GM19025 (cell line): Measurements from ENCODE around the gene ACTN2.

Experiments used
- ATAC-seq: cut with Tn5 transposase; IDR thresholded peaks from one replicate; pipeline ENCODE4 v1.9.1; 2021; ENCODE audit warnings: mild to moderate bottlenecking, low read depth, moderate library complexity; ENCODE audit not compliant: unreplicated experiment

Gene ACTN2

DNA sequence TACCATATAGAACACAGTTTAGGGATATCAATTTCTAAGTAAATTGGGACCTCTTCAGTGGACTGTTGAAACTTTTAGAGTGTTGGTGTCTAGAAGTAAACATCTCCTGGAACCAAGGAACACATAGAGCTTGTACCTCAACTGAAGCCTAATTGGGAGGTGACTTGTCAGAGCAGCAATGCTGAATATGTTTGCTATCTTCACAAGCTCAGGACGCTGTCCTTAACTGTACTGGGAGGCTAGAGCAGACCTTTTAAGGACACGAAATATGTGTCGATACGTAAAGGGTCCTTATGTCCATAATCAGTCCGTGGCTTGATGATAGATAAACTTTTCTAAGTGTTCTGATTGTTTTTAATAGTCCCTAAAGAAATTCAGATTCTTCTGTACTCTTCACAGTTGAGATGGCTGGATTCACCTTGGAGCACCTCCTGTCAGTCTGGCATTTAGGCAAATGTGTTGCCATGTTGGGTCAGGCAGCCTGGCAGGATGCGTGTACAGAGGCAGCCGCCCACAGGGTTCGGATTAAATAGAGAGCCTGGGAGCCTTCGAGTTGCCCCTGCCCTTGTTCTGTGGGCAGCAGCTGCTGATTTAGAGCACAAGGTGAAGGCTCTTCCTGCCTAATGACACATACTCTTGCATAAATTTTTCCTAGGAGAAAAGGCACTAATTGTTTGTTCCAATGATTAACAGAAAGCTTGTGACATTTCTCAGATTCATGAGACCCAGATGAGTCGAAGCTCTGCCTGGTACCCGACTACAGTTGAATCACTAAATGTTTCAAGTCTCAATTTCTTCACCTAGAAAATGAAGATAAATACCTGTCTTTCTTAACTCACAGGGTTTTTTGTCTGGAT lies 3.6 kb downstream of the ACTN2 start:
- ATAC-seq = no peak

DNA sequence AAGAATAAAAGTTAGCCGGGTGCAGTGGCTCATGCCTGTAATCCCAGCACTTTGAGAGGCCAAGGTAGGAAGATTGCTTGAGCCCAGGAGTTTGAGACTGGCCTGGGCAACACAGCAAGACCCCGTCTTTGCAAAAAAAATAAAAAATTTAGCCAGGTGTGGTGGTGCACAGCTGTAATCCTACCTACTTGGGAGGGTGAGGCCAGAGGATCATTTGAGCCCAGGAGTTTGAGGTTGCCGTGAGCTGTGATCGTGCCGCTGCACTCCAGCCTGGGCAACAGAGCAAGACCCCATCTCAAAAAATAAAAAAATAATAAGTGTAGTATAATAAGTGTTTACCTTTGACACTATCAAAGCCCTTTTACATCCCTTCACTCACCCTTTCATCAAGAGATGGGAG lies 5.0 kb downstream of the ACTN2 start:
- no peak for ATAC-seq

DNA sequence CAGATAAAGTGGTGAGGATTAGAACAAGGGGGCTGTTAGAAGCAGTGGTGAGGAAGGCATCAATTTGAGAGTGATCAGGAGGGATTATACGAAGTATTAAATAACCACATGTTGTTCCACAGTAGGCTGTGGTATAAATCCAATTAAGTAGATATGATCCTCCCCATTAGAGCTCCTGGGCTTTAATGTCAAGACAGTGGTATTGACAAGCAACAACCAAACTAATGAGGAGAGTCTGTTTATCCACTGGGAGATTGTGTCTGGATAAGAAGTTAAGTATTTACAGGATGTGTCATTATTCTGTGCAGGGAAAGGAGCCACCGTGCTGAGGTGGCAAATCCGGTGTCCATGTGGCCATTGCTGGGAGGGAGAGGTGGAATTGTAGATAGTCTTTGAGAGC lies 5.8 kb downstream of the ACTN2 start:
- ATAC-seq = no peak

DNA sequence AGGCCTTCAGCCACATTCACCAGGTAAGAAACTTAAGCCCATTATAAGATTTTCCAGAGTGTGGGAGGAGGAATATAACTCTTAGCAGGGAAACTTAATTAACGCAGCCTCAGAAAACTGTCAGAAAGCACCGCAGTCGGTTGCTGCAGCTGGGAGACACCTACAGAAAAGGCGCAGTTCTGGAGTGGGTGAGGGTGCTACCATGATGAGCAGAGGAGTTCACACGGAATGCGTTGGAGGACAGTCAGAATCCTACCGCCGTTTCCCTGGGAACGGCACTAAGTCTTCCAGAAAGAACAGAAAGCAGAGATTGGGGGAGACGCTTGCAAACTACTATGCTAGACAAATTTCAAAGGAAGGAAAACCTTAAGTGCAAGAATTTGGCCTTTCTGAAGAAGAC lies 6.4 kb downstream of the ACTN2 start:
- no peak for ATAC-seq

DNA sequence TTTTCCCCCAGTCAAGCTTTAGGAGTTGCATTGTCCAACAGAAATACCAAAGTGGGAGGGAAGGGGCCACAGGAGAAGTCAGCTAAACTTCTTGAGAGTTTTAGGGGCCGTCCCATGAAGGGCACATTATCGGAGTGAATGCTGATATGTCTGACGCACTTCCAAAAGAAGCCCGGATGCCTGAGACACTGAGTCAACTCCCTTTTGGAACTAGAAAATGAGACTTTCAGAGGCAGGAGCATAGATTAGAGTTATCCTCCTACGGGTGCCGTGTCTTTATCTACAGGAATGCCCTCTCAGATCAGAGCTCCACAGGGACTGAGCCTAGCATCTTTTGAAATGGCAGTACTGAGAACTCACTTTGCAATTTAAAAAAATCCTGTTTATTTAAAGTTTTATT lies 13.1 kb downstream of the ACTN2 start:
- no peak for ATAC-seq

DNA sequence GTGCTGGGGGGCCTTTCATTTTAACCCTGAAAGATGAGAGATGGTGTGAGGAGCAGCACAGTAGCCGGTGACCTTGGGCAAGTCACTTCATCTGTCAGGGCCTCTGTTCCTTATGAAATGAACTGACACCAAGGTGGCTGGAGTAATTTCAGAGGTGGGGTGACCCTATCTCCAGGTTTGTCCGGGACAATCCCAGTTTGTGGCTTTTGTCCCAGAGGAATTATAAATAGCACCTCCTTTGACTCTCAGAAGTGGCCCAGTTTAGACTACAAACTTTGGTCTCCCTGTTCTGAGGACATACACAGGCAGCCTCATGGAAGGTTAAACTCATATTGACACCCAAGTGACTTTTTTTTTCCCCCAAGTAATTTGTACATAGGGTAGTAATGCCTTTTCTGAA lies 14.6 kb downstream of the ACTN2 start:
- ATAC-seq = no peak

DNA sequence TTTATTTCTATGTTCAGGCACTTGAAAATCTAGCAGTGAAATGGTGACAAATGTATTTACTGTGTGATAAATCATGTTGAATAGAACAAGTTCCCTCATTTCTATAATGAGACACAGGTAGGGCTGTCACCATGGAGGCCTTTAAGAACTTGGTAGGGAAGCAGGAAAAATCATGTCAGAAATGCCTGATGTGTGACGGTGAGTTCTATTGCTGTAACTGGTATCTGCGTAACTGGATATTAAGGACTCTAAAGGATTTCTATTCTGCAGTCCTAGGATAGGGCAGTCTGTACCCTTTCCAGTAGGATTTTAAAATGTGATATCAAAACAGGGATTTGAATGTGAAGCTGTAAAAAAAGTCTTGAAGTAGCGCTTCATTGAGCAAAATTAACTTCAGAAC lies 15.5 kb downstream of the ACTN2 start:
- no peak for ATAC-seq

DNA sequence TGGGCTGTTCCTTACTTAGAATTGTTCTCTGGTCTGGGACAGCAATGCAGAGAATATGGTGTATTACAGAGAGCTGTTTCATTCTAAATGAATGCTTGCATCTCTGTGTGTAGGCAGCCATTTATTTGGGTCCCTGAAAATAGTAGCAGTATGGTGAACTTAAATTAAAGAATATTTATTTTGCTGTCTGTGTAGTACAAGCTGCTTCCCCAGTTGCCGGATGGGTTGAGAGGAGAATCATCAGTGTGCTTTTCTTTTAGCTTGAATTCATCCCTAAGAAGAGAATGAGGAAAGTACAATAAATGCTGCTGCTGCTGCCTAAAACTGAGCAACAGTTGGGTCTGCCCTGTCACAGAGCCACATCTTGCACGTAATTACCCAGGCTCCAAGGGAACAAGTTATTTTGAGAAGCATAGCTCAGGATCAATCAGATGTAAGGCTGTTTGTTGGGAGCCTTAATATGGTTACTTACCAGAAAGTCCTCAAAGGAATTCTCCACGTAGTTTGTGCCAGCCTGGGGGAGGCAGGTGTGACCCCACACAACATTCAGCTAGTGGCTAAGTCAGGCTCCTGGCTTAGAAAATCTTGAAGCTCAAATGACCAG lies 16.6 kb downstream of the ACTN2 start:
- no peak for ATAC-seq

DNA sequence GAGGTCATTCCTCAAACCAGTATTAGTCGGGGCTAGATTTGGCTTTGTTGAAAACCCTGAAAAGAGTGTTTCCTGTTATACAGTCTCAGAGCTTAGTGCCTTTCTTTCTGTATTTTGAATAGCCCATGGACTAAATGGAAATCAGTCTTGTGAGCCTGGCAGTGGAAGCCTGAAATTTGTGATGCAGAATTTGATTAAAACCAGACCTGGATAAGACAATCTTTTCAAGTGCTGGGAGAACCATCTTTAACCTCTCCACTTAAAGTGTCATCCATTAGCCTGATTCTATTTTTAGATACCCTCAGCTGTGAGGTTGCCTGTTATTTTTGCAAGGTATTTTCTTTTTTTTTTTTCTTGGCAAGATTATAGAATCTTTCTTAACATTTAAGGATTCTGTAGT lies 19.5 kb downstream of the ACTN2 start:
- no peak for ATAC-seq

DNA sequence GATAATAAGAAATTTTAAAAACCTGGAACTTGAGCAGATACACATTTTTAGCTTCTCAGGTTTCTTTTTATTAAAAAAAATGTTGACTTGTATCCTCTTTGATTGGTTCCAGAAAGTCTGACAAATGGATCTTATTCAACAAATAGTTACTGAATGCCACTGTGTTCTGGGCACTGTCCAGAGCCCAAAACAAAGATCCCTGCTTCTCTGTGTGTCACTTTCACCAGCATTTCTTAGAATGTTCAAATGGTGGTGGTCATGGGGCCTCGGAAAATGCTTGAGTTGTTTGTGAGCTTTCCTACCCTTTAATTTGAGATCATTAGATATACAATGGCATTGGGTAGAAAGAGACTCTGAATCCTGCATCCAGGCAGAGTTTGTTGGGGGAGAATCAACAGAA lies 19.9 kb downstream of the ACTN2 start:
- no peak for ATAC-seq

DNA sequence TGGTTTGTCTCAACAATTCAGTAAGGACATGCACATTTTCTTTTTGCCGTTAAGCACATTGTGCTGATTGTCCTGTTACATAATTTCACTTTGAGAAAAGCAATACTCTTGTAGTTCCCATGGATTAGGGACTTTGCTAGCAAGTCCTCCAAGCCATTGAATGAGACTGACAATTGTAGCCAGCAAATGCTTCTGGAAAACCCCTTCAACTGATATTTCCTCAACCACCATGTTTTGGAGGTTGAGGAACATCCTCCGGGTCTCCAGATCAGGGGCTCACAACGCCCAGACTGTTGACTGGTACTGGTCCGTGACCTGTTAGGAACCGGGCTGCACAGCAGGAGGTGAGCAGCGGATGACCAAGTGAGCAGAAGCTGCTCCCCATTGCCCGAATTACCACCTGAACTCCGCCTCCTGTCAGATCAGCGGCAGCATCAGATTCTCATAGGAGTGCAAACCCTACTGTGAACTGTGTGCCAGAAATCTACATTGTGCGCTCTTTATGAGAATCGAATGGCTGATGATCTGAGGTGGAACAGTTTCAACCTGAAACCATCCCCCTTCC lies 24.1 kb downstream of the ACTN2 start:
- no peak for ATAC-seq

DNA sequence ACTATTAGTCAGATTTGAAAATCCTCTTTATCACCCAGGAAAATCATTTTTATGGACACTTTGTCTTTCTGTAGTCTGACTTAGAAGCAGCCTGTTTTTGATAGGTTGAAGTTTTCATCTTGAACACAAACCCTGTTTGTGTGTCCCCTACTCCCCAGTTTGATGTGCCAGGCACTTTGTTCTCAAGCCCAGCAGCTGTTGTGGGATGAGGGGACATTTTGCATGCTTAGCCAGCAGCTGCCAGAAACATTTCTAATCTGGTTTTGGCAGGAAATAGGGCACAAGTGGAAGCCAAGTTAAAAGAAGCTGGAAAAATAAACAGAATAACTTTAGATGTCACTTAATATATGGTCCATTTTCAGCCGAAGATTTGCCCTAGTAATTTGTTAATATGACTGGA lies 29.9 kb downstream of the ACTN2 start:
- no peak for ATAC-seq

DNA sequence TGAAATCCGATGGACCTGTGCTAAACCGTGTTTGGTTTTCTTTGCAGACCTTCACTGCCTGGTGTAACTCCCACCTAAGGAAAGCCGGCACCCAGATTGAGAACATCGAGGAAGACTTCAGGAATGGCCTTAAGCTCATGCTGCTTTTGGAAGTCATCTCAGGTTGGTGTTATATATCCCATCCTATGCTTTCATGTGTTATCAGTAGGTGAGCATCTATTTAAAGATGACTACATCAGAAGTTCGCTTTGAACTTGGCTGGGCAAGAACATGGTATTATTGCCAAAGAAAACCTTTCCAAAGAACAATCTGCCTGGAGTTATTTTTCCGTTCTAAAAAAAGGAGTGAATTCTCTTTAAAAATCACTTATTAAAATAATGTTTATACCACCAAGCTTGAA lies 31.5 kb downstream of the ACTN2 start:
- ATAC-seq = no peak

DNA sequence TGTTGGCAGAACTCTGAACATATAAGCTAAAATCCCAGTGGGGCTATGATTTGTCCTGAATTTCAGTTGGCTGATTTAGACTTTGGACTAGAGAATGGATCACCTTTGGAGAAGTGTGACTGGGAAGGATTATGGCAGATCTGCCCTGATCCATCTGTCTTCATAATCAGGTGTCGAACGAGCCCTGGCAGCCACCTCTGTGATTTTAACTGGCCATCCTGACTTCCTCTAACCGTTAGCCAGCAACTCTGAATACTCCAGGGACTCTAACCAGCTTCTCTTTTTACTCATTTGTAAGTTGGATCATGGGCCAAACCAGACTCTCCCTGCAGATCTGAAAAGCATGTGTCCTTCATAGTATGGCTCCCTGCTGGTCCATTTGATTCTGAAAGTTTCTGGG lies 32.0 kb downstream of the ACTN2 start:
- ATAC-seq = no peak

DNA sequence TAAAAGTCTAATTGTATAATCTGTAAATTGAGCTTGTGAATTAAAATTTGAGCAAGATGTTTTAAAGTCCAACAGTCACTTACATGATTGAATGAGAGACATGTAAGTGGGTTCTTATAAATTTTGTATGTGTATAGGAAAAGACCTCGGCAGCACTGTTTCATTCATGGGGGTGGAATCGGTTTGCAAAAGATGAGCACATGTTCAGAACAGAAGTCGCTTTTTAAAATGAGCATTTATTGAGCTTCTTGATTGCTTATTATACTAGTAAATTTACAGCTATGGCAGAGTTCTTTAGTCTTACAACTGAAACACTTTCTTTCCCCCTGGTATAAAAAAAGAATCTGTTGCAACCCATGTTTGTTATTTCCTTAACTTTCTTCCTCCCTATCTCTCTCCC lies 33.9 kb downstream of the ACTN2 start:
- no peak for ATAC-seq

DNA sequence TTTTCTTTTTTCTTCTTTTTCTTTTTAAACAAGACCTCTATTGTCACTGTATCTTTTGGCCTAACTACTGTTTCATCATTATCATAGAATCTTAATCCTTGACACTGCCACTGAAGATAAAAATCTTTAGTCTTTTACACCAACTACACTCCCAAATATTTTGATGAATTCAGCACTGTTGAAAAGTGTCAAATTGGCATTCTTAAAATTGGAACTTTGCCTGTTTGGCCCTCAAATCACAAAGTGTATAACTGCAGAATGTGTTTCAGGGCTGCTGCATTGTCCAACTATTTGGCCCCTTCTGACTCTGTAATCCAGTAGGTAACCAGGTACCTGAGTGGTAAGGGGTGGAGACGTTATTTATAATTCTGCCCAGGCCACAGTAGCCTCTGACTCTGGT lies 34.3 kb downstream of the ACTN2 start:
- no peak for ATAC-seq

DNA sequence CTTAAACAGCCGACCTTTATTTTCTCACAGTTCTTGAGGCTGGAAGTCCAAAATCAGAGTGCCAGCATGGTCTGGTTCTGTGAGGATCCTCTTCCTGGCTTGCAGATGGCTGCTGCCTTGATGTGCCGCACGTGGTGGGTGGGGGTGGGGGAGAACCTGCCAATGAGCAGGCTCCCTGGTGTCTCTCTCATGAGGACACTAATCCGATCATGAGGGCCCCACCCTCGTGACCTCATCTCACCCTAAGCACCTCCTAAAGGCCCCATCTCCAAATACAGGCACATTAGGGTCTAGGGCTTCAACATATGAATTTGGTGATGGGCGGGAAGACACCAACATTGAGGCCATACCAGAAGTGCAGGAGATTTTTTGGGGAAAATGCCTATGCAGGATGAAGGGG lies 37.8 kb downstream of the ACTN2 start:
- no peak for ATAC-seq

DNA sequence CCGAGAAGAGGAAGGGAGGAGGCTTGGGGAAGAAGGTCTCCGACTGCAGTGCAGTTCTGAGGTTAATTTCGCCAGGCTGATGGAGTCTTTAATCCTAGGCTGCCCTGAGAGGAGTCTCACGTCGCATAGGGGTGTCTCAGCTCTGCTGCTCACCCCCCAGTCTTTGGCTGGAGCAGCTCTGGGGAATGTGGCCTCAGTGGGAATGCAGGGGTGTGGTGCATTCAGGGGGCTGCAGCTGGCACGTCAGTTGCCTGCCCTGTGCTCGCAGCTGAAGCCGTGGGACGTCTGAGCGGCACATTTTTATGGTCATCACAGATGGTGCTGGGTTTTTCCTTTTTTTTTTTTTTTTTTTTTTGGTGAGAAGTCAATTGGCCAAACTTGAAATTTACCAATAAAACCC lies 38.2 kb downstream of the ACTN2 start:
- no peak for ATAC-seq

DNA sequence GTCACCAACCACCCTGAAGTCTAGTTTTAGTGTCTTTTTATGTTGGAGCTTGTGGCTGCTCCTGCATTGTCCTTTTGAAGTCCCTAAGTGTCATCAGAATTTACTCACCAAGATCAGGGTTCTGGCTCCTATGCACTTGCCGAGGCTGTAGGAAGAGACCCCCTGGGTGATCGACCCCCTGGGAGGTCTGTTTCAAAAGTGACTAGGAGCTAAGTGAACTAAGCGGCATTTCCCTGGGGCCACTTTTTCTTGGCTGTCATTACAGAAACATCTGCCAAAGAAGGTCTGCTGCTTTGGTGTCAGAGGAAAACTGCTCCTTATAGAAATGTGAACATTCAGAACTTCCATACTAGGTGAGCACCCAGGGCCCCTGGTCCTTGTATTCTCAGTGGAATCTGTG lies 39.4 kb downstream of the ACTN2 start:
- ATAC-seq = no peak

DNA sequence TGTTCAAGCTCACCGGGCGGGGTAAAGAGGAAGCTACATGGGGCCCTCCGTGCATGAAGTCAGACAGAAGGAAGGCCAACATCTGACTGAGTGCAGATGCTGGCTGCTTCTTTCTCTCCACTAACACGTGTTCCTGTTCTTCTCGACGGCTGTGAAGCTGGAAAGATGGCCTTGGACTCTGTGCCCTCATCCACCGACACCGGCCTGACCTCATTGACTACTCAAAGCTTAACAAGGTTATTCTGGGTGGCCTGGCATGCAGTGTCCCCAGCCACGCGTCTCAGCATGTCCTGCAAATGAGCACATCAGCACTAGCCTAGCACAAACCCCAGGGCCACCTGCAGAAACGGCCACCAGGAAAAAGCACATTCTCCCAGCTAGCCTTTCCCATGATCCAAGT lies 41.2 kb downstream of the ACTN2 start:
- no peak for ATAC-seq

DNA sequence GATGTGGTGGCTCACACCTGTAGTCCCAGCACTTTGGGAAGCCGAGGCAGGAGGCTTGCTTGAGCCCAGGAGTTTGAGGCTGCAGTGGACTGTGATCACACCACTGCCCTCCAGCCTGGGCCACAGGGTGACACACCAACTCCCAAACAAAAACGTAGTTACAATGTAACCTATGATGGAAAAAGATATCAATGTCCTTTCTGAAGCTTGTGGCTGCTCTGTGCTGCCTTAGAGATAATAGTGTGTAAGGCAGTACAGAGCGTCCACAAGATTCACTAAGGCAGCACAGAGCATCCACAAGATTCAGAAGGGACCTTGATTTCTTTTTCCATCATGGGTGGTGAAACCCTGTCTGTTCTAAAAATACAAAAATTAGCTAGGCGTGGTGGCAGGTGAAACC lies 42.5 kb downstream of the ACTN2 start:
- ATAC-seq = no peak

DNA sequence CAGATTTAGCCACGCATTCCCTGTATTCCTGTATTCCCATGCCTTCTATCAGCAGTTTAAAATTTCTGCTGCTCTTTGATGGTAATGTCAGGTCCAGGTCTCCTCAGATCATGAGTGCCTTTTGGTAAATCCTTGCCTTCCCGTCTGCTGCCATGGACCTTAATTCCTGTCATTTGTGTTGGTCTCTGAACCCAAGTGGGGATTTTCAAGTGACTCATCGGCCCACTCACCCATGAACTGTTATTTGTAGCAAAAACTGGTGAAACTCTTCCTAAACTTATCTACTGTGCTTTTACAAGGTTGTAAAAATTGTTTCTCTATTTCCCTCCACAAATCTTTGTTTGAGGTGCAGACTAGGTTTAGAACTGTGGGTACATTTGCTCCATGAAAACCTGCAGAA lies 47.4 kb downstream of the ACTN2 start:
- ATAC-seq = no peak
